ENCODE measurements around the gene DRAXIN. TPM values are rescaled to one million over a fixed set of nuclear protein-coding genes. Genes with fewer than 3 reads are reported as not detected.

DRAXIN gene
- total RNA-seq, 1 donor from 2014 or later = not detected

- DNase-seq (ENCODE audit: low spot score) (no peak), ATAC-seq (no peak)
- intact Hi-C loops (cut with DNase I) = no loop called here
These were observed 35.6 kb downstream of the DRAXIN start for GRCh38 chr1:11727119-11727518.

GRCh38 chr1:11728126-11728806 is 36.8 kb downstream of the DRAXIN start:
- DNase-seq (ENCODE audit: low spot score) (no peak), ATAC-seq (no peak)
- intact Hi-C loops (cut with DNase I) = no loop called here

- no peak for DNase-seq (ENCODE audit: low spot score)
- ATAC-seq = no peak
- intact Hi-C loops (cut with DNase I) = no loop called here
These were observed 37.6 kb downstream of the DRAXIN start for GRCh38 chr1:11729155-11729497.

- ATAC-seq = peak; percentile 1
- intact Hi-C loops (cut with DNase I) = loop anchor here (10.0 kb wide), 1 partner anchor 55 kb away; no protein-coding TSS in a partner anchor
- DNase-seq (ENCODE audit: low spot score) = no peak
These were observed 38.3 kb downstream of the DRAXIN start for GRCh38 chr1:11729498-11730428.

GRCh38 chr1:11730429-11730891 is 39.0 kb downstream of the DRAXIN start:
- peak; percentile 39 for ATAC-seq
- no peak for DNase-seq (ENCODE audit: low spot score)
- intact Hi-C loops (cut with DNase I) = loop anchor here (10.0 kb wide), 1 partner anchor 54 kb away; no protein-coding TSS in a partner anchor

GRCh38 chr1:11731691-11732283 is 40.3 kb downstream of the DRAXIN start:
- peak; percentile 81 for DNase-seq (ENCODE audit: low spot score)
- intact Hi-C loops (cut with DNase I) = loop anchor here (10.0 kb wide), 1 partner anchor 53 kb away; no protein-coding TSS in a partner anchor
- peak; percentile 80 for ATAC-seq

- ATAC-seq = no peak
These were observed 41.8 kb downstream of the DRAXIN start for GRCh38 chr1:11733306-11733705.

GRCh38 chr1:11735531-11735853 is 44.0 kb downstream of the DRAXIN start:
- DNase-seq (ENCODE audit: low spot score) = no peak
- ATAC-seq = no peak
- intact Hi-C loops (cut with DNase I) = loop anchor here (10.0 kb wide), 1 partner anchor 49 kb away; no protein-coding TSS in a partner anchor

More at GRCh38 chr1:11733306-11733705, 41.8 kb downstream of the DRAXIN start:
- intact Hi-C loops (cut with DNase I) = loop anchor here (10.0 kb wide), 1 partner anchor 51 kb away; no protein-coding TSS in a partner anchor
- DNase-seq (ENCODE audit: low spot score) = no peak

GRCh38 chr1:11735854-11736745 is 44.6 kb downstream of the DRAXIN start, which contains the start of gene AGTRAP:
TSS of gene AGTRAP (plus strand) at chr1:11736136. CDS start at chr1:11736209, 73 bp downstream.
- intact Hi-C loops (cut with DNase I) = loop anchor here (10.0 kb wide), 1 partner anchor 49 kb away; no protein-coding TSS in a partner anchor
- DNase-seq (ENCODE audit: low spot score) (peak; percentile 99), ATAC-seq (peak; percentile 92)

- DNase-seq (ENCODE audit: low spot score) = no peak
- intact Hi-C loops (cut with DNase I) = loop anchor here (10.0 kb wide), 1 partner anchor 48 kb away; no protein-coding TSS in a partner anchor
- ATAC-seq = peak; percentile 67
These were observed 45.5 kb downstream of the DRAXIN start for GRCh38 chr1:11736746-11737639.

- intact Hi-C loops (cut with DNase I) = loop anchor here (10.0 kb wide), 1 partner anchor 47 kb away; no protein-coding TSS in a partner anchor
- ATAC-seq (no peak), DNase-seq (ENCODE audit: low spot score) (no peak)
These were observed 46.6 kb downstream of the DRAXIN start for GRCh38 chr1:11738096-11738495.

- ATAC-seq (no peak), DNase-seq (ENCODE audit: low spot score) (no peak)
- intact Hi-C loops (cut with DNase I) = loop anchor here (10.0 kb wide), 1 partner anchor 46 kb away; no protein-coding TSS in a partner anchor
These were observed 47.3 kb downstream of the DRAXIN start for GRCh38 chr1:11738783-11739182.

GRCh38 chr1:11740258-11741192 is 49.0 kb downstream of the DRAXIN start:
- intact Hi-C loops (cut with DNase I) = no loop called here
- no peak for ATAC-seq
- DNase-seq (ENCODE audit: low spot score) = no peak

GRCh38 chr1:11741482-11741881 is 50.0 kb downstream of the DRAXIN start:
- intact Hi-C loops (cut with DNase I) = no loop called here
- no peak for ATAC-seq
- DNase-seq (ENCODE audit: low spot score) = no peak

GRCh38 chr1:11741919-11742558 is 50.5 kb downstream of the DRAXIN start:
- intact Hi-C loops (cut with DNase I) = no loop called here
- DNase-seq (ENCODE audit: low spot score) (no peak), ATAC-seq (no peak)

- DNase-seq (ENCODE audit: low spot score) (no peak), ATAC-seq (no peak)
- intact Hi-C loops (cut with DNase I) = no loop called here
These were observed 52.8 kb downstream of the DRAXIN start for GRCh38 chr1:11744287-11744686.

Measured in sciatic nerve (tissue), 2 donors.